NCI-H2227 treated with DMSO at 0.1 percent for 48 hours (cell line): ENCODE measurements around the gene GATA2.

Experiments used
- DNase-seq: peaks from one replicate; lab custom pipeline; 2025; lab: John Stamatoyannopoulos, UW

The GATA2 gene

DNA sequence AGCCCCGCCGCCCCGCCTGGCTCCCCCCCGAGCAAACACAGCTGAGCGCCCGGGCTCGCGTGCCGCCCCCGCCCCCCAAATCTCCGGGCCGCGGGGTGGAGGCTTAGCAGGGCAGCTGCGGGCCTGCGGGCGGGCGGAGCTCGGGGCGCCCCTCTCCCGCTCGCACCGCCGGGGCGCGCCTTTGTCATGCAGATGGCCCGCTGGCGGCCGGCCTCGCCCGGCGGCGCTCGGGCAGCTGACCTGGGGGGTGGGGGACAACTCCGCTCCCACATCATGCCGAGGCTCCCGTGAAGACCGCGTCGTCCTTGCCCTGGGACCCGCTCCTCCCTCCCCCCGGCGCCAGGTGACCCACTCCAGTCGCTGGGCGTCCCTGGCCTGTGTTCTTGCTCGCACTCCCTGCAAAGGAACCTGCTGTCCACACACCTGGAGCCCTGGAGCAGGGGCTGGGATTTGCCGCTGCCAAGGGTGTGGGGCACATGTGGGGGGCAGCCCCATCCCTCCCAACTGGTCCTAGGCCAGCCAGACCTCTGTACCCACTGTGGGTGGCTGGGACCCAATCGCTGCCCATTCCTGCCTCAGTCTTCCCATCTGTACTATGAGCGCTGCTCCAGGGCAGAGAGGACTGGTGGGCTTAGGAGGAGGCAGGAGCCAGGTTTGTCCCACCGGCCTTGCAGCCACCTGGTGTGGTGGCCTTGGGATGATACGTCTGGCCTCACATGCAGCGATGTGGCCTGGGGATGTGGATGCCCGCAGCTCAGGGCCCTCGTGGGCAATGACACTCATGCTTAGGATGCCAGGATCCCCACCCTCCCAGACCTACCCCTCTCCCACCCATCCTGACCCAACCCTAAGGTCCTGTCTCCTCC, 59.8 kb downstream of the GATA2 start:
- no peak for DNase-seq

DNA sequence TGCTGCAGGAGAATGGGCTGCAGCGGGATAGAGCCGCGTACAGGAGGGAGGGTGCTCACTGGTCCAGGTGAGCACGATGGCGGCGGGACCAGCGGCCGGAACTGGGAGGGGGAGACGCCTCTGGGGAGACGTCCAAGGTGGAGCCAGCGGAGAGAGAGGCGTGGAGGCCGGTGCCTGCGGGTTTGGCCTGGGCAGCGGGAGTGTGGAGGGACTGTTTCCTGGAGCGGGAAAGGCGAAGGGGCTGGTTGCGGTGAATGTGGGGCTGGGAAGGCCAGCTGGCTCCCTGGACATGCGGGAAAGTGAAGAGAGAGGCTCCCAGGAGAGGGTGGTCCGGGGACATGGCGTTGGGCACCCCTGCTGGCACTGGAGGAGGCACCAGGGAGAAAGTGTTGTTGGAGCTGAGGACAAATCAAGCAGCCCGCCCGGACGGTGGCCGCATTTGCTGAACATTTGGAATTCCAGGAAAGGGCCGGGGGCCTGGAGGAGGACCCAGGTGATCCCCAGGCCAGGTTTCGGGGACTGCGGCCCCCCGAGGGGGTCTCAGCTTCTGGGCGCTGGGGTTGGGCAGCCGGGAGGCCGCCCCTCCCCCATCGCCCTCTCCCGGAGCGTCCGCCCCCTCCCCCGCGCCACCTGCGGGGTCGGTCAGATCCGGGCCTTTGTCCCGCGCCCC, 60.6 kb downstream of the GATA2 start:
- no peak for DNase-seq

DNA sequence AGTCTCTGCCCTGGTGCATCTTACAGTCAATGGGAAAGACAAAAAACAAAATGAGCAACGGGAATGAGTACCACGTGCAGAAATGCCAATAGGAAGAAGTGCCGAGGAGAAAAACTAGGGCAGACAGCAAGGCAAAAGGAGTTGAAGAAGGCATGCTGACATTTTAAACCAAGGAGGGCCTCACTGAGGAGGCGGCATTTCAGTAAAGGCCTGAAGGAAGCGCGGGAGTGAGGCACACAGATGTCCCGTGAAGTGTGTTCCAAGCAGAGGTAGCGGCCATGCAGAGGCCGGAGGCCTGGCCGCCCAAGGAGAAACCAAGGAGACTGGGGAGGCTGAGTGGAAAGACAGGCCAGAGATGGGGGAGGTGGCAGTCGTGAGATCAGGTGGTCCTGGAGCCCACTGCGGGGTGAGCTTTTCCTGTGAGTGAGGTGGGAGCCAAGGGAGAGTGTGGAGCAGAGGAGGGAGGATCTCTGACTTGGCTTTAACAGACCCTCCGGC, 61.1 kb downstream of the GATA2 start:
- no peak for DNase-seq

DNA sequence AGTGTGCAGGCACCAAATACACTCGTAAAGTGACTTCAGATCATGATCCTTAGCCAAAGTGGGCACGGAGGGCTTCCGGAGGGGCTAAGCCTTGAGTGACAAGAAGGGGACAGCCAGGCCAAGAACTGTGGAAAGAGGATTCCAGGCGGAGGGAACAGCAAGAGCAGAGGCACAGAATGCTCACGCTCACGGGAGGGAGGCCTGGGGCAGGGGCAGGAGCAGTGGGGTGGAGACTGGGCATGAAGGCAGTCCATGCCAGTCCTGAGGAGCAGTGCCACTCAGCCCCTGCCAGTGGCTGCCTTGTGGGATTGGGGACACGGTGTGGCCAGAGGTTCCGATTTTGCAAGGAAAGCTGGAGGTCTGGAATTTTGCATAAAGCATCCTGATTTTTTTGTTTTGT, 62.3 kb downstream of the GATA2 start:
- DNase-seq, result no peak

DNA sequence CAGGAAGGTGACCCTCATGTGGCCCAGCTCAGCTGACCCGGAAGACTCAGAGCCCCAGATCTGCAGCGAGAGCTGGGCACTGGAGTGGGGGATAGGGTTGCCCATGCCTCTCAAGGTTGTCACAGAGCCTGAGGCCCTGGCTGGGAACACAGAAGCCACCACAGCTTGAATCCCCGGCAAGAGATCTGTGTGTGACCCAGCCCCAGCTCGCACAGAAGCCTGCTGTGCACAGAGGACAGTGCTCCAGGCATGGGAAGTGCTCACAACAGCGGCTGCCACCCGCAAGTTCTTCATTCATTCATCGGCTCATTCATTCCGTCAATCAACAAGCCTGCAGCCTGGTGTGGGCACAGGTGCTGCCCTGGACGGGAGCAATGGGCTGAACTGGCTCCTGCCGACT, 62.7 kb downstream of the GATA2 start:
- no peak for DNase-seq

DNA sequence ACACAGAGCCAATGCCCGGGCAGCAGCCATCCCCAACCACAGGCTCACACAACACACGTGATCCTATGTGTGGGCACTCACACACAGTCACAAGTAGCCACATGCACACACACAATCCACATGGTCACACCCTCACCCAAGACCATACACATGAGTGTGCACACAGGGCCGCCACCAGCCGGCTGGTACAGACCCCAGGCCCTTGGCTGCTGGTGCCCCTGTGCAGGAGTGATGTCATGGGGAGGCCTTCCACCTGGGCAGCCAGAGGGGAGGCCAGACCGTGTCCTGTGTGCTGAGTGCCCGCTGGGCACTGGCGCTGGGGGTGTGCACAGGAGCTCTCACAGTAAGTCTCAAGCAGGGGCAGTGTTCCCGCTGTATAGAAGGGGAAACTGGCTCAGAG, 63.2 kb downstream of the GATA2 start:
- DNase-seq, result no peak
